H1 (cell line): ENCODE data around the gene BRD1. TPM values are rescaled to one million over a fixed set of nuclear protein-coding genes. Genes with fewer than 3 reads are reported as not detected.

ENCODE experiments used
- CTCF ChIA-PET: fragments of 300-600 bp; sonication (Branson Sonifier 250); formaldehyde crosslinking; loops from one replicate; lab custom pipeline; 2021; ENCODE audit not compliant: partially characterized antibody; lab: Charles Lee
- POLR2A ChIA-PET: fragments of 300-600 bp; sonication (Branson Sonifier 250); formaldehyde crosslinking; loops from one replicate; lab custom pipeline; 2021; ENCODE audit warnings: inconsistent platforms; ENCODE audit not compliant: partially characterized antibody; lab: Charles Lee
- DNase-seq, 2 experiments: peaks; one replicate each; pipeline versions ENCODE4 v3.0.0 to v3.0.0-alpha.2; 2010 to 2022; ENCODE audit warnings: low spot score in 2 of 2, low read depth in 1 of 2, mixed read lengths in 1 of 2
- FAIRE-seq: peaks from 2 replicates; lab custom pipeline; 2011; peaks lifted over from hg19 to GRCh38; lab: Jason Lieb, UNC
- H2AFZ ChIP-seq: 2 replicates; pipeline ENCODE4 v1.8.1; 2012; ENCODE audit warnings: low read length, inconsistent platforms
- H2AK5ac ChIP-seq: 2 replicates; pipeline ENCODE4 v1.6.1; 2013; ENCODE audit warnings: low read depth, low read length
- H2BK120ac ChIP-seq: replicated peaks from 2 replicates; pipeline ENCODE3; 2013; ENCODE audit warnings: low read depth, low read length, inconsistent platforms
- H2BK12ac ChIP-seq: 2 replicates; pipeline ENCODE4 v1.6.1; 2013; ENCODE audit warnings: low read depth, low read length
- H2BK15ac ChIP-seq: 2 replicates; pipeline ENCODE4 v1.6.1; 2013; ENCODE audit warnings: low read length
- H2BK20ac ChIP-seq: 2 replicates; pipeline ENCODE4 v1.6.1; 2013; ENCODE audit warnings: low read length
- H2BK5ac ChIP-seq: 2 replicates; pipeline ENCODE4 v1.6.1; 2013; ENCODE audit warnings: low read depth, low read length
- H3K14ac ChIP-seq: 2 replicates; pipeline ENCODE4 v1.6.1; 2013; ENCODE audit warnings: inconsistent platforms; ENCODE audit not compliant: insufficient read length
- H3K18ac ChIP-seq: 2 replicates; pipeline ENCODE4 v1.6.1; 2013; ENCODE audit warnings: low read length; ENCODE audit errors: extremely low read depth
- H3K23ac ChIP-seq: 2 replicates; pipeline ENCODE4 v1.6.1; 2013; ENCODE audit warnings: inconsistent platforms; ENCODE audit not compliant: insufficient read length
- H3K23me2 ChIP-seq: 2 replicates; pipeline ENCODE4 v1.6.1; 2013; ENCODE audit warnings: low read depth, low read length
- H3K27ac ChIP-seq: 2 replicates; pipeline ENCODE4 v1.6.1; 2011; ENCODE audit warnings: low read depth, low read length, inconsistent platforms
- H3K27me3 ChIP-seq, 4 experiments: replicated peaks in 1 of 4; 1 replicate in 1 of 4; 2 replicates in 3 of 4; pipeline versions ENCODE4 v1.6.1 to v1.8.1; 2011 to 2013; ENCODE audit warnings: low read length in 3 of 4, mild to moderate bottlenecking in 3 of 4, inconsistent platforms in 2 of 4, mixed read lengths in 2 of 4, moderate library complexity in 1 of 4; ENCODE audit not compliant: control insufficient read depth in 3 of 4, insufficient read depth in 3 of 4; ENCODE audit errors: extremely low read depth in 1 of 4
- H3K36me3 ChIP-seq, 4 experiments: 2 replicates each; pipeline versions ENCODE4 v1.6.1 to v1.8.1; 2011 to 2013; ENCODE audit warnings: mild to moderate bottlenecking in 4 of 4, low read length in 3 of 4, moderate library complexity in 2 of 4, control low read depth in 1 of 4, inconsistent platforms in 1 of 4; ENCODE audit not compliant: insufficient read depth in 4 of 4, control insufficient read depth in 2 of 4
- H3K4ac ChIP-seq: replicated peaks from 2 replicates; pipeline ENCODE3; 2013; ENCODE audit warnings: low read length, low read depth, mixed read lengths, inconsistent platforms; ENCODE audit not compliant: insufficient read length
- H3K4me1 ChIP-seq, 4 experiments: replicated peaks in 1 of 4; 1 replicate in 1 of 4; 2 replicates in 3 of 4; pipeline versions ENCODE4 v1.6.1 to v1.8.1; 2011 to 2013; ENCODE audit warnings: low read length in 3 of 4, inconsistent platforms in 2 of 4, mixed read lengths in 1 of 4; ENCODE audit not compliant: insufficient read depth in 4 of 4, control insufficient read depth in 3 of 4
- H3K4me2 ChIP-seq, 2 experiments: 2 replicates each; pipeline versions ENCODE4 v1.6.1 to v1.8.1; 2011 to 2013; ENCODE audit warnings: low read depth in 2 of 2, low read length in 2 of 2, control low read depth in 1 of 2, inconsistent platforms in 1 of 2, mild to moderate bottlenecking in 1 of 2; ENCODE audit not compliant: insufficient read depth in 1 of 2
- H3K4me3 ChIP-seq, 4 experiments: fragments of 200-600, 300-600 bp in 1 of 4; sonication (generic), shearing (Covaris generic), sonication (Bioruptor Twin) in 1 of 4; 2 replicates each; pipeline versions ENCODE4 v1.5.1 to v1.8.1; 2011 to 2016; ENCODE audit warnings: low read length in 4 of 4, low read depth in 3 of 4, control low read depth in 2 of 4, inconsistent platforms in 2 of 4, mild to moderate bottlenecking in 2 of 4, mixed read lengths in 1 of 4, moderate library complexity in 1 of 4; ENCODE audit not compliant: insufficient read depth in 2 of 4; ENCODE audit errors: extremely low read depth in 1 of 4
- H3K56ac ChIP-seq: replicated peaks from 2 replicates; pipeline ENCODE3; 2013; ENCODE audit warnings: low read depth, mild to moderate bottlenecking, mixed read lengths, low read length, inconsistent platforms; ENCODE audit not compliant: insufficient read length
- H3K79me1 ChIP-seq: 2 replicates; pipeline ENCODE4 v1.6.1; 2013; ENCODE audit warnings: low read depth, low read length, control low read depth
- H3K79me2 ChIP-seq, 2 experiments: 2 replicates each; pipeline versions ENCODE4 v1.6.1 to v1.8.1; 2012 to 2013; ENCODE audit warnings: low read length in 2 of 2, mild to moderate bottlenecking in 2 of 2, inconsistent platforms in 1 of 2; ENCODE audit not compliant: insufficient read depth in 2 of 2, control insufficient read depth in 1 of 2
- H3K9ac ChIP-seq, 4 experiments: replicated peaks in 1 of 4; 1 replicate in 1 of 4; 2 replicates in 3 of 4; pipeline versions ENCODE4 v1.6.1 to v1.8.1; 2011 to 2013; ENCODE audit warnings: low read depth in 3 of 4, low read length in 3 of 4, control low read depth in 2 of 4, mild to moderate bottlenecking in 2 of 4, moderate library complexity in 2 of 4, inconsistent platforms in 1 of 4; ENCODE audit errors: extremely low read depth in 1 of 4
- H3K9me3 ChIP-seq, 2 experiments: 2 replicates each; pipeline versions ENCODE4 v1.6.1 to v1.8.1; 2012 to 2013; ENCODE audit warnings: mild to moderate bottlenecking in 2 of 2, moderate library complexity in 2 of 2, control low read depth in 1 of 2, inconsistent platforms in 1 of 2, low read depth in 1 of 2, low read length in 1 of 2, mixed read lengths in 1 of 2; ENCODE audit not compliant: insufficient read depth in 2 of 2
- H4K20me1 ChIP-seq, 2 experiments: replicated peaks in 1 of 2; 2 replicates each; pipeline versions ENCODE3 to v1.8.1; 2011 to 2013; ENCODE audit warnings: inconsistent platforms in 2 of 2, low read length in 2 of 2, mild to moderate bottlenecking in 1 of 2; ENCODE audit not compliant: insufficient read depth in 2 of 2, control insufficient read depth in 1 of 2
- H4K5ac ChIP-seq: 2 replicates; pipeline ENCODE4 v1.6.1; 2013; ENCODE audit warnings: low read length, low read depth, mixed read lengths, inconsistent platforms; ENCODE audit not compliant: insufficient read length
- H4K8ac ChIP-seq: 2 replicates; pipeline ENCODE4 v1.8.0; 2013; ENCODE audit warnings: mild to moderate bottlenecking, moderate library complexity, low read length, inconsistent platforms; ENCODE audit not compliant: insufficient read depth; ENCODE audit errors: extremely low read depth
- H4K91ac ChIP-seq: replicated peaks from 2 replicates; pipeline ENCODE3; 2013; ENCODE audit warnings: low read length, mixed read lengths, inconsistent platforms; ENCODE audit not compliant: insufficient read length
- E2F6 ChIP-seq: IDR thresholded peaks from 2 replicates; pipeline ENCODE4 v1.6.1; 2012; ENCODE audit warnings: inconsistent platforms
- FOSL1 ChIP-seq: IDR thresholded peaks from 2 replicates; pipeline ENCODE4 v1.6.1; 2011; ENCODE audit warnings: mild to moderate bottlenecking, low read depth, low read length, moderate library complexity; ENCODE audit not compliant: insufficient read depth
- JUN ChIP-seq: IDR thresholded peaks from 2 replicates; pipeline ENCODE4 v1.6.1; 2011; ENCODE audit warnings: low read depth, mild to moderate bottlenecking, improper control_type of control experiment, low read length
- TCF12 ChIP-seq: IDR thresholded peaks from 2 replicates; pipeline ENCODE4 v1.6.1; 2011; ENCODE audit warnings: low read depth, mild to moderate bottlenecking, low read length
- WGBS, 2 experiments: shearing (Covaris generic) in 1 of 2; methylation state at CpG; one replicate each; pipeline versions ENCODE4 v1.1.6 to v1.1.7; 2013 to 2015; ENCODE audit warnings: low lambda C conversion rate in 2 of 2, mixed read lengths in 2 of 2, inconsistent platforms in 1 of 2, low coverage in 1 of 2, missing lambda C conversion rate in 1 of 2; ENCODE audit not compliant: insufficient replicate concordance in 2 of 2, insufficient coverage in 1 of 2, insufficient read length in 1 of 2; ENCODE audit errors: extremely low coverage in 1 of 2, missing lambda C conversion rate in 1 of 2; 5-methylcytosine and 5-hydroxymethylcytosine counted together
- polyA plus RNA-seq, 7 experiments: library from polyadenylated mRNA; depleted of rRNA in 3 of 7; stranded (reverse) in 5 of 7; unstranded in 2 of 7; fragments of >200 nt in 5 of 7; fragments of 200-250 nt in 2 of 7; gene quantifications; 1 replicate in 5 of 7; 2 replicates in 1 of 7; 4 replicates in 1 of 7; pipeline versions ENCODE4 v1.2.1 to v1.2.3, GENCODE V29; 2011 to 2013; ENCODE audit warnings: missing spikeins in 2 of 7, mixed read lengths in 2 of 7
- total RNA-seq: library from RNA; stranded (reverse); fragmentation: NEBNext Ultra II Directional; extraction: Animal tissue kit (Norgen Biotek cat#: 25700); gene quantifications from 2 replicates; pipeline ENCODE4 v1.2.1, GENCODE V29; 2021

BRD1 gene
- total and polyA plus RNA-seq, 2 of the 8 experiments (the other 6 are each of a cell fraction or from before 2014, with no cell fraction given) = 6.8 to 34.0 TPM

DNA sequence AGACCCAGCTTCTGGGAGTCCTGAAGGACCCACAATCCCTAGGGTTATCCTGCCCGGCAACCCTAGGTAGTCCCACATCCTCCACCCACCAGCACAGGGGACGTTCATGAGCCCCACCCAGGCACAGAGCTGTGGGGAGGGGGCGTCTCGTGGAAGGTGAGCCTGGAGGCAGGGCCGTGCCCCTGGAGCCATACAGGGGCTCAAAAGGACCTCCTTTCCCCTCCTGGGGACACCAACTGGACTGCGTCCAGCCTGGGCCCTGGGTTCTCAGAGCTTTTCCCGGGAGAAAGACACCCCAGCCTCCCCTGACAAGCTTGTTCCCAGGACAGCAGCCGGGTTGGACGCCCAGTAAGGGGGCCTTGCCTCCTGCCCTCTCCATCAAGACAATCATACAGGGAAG is 78.4 kb downstream of the BRD1 start:
- H4K20me1 ChIP-seq = no peaks in the 10 kb centered on the region
- H3K79me1 ChIP-seq = no peaks in the 10 kb centered on the region
- no peaks in the 10 kb centered on the region for H3K27me3 ChIP-seq
- FAIRE-seq = no peak
- no peak overlapping the region for H2BK15ac ChIP-seq
- H3K4ac ChIP-seq = no peak overlapping the region
- no peak overlapping the region for H3K4me2 ChIP-seq
- H2AFZ ChIP-seq = no peak overlapping the region
- H2BK20ac ChIP-seq = no peak overlapping the region
- no peaks in the 10 kb centered on the region for H3K23me2 ChIP-seq
- TF ChIP-seq FOSL1 = no peak
- TF ChIP-seq JUN = no peak
- no peak for TF ChIP-seq TCF12
- no peak for TF ChIP-seq E2F6
- H2BK5ac ChIP-seq = no peak overlapping the region
- H2BK12ac ChIP-seq = no peak overlapping the region
- CTCF ChIA-PET = interaction anchor here (1.0 to 1.2 kb wide), 2 partner anchors 13 to 18 kb away, joined by 3 to 4 read pairs; no protein-coding TSS in a partner anchor
- WGBS, 2 experiments = 88% methylated on average over 9 of the region's 9 CpGs; no CpG with 5 or more reads in 1 of the 2 experiments
- no peak overlapping the region for H4K91ac ChIP-seq
- no peak for DNase-seq
- H3K23ac ChIP-seq = no peak overlapping the region
- H3K4me3 ChIP-seq = no peak overlapping the region
- no peak overlapping the region for H3K18ac ChIP-seq
- no peak overlapping the region for H3K27ac ChIP-seq
- no peak overlapping the region for H3K14ac ChIP-seq
- no peak overlapping the region for H2BK120ac ChIP-seq
- no peak overlapping the region for H2AK5ac ChIP-seq
- no peaks in the 10 kb centered on the region for H3K79me2 ChIP-seq
- POLR2A ChIA-PET = interaction anchor here (0.7 kb wide), 1 partner anchor 11 kb away, joined by 3 read pairs; no protein-coding TSS in a partner anchor
- peaks cover 0 to 3% (median under 1%) of the 10 kb centered on the region in 4 experiments; a peak in 2 of 7 replicates for H3K4me1 ChIP-seq
- no peak overlapping the region for H4K8ac ChIP-seq
- no peak overlapping the region for H4K5ac ChIP-seq
- H3K36me3 ChIP-seq = no peaks in the 10 kb centered on the region
- H3K56ac ChIP-seq = no peak overlapping the region
- H3K9ac ChIP-seq = no peak overlapping the region
- H3K9me3 ChIP-seq = peaks cover 3 to 12% of the 10 kb centered on the region in 2 experiments; a peak in 2 of 4 replicates
